K562 (cell line): ENCODE results near the gene CALB2.

Source experiments
- CBX5 ChIP-seq: IDR thresholded peaks from 2 replicates; pipeline ENCODE4 v1.6.1; 2014; ENCODE audit warnings: low read depth, borderline replicate concordance
- ERF ChIP-seq: fragments of 450-650 bp; formaldehyde crosslinking; IDR thresholded peaks from 2 replicates; pipeline ENCODE4 v1.4.0; 2020; ENCODE audit warnings: mild to moderate bottlenecking, mixed read lengths
- JUNB ChIP-seq: fragments of 450-650 bp; formaldehyde crosslinking; conservative IDR thresholded peaks from 2 replicates; pipeline ENCODE4 v1.4.0; 2020; ENCODE audit warnings: mild to moderate bottlenecking
- KAT2B ChIP-seq: IDR thresholded peaks from one replicate; pipeline ENCODE4 v1.6.1; 2012; ENCODE audit warnings: low read depth, mild to moderate bottlenecking, control low read depth, inconsistent platforms, low read length, moderate library complexity
- MYC ChIP-seq, 2 experiments: fragments of 250-450 bp in 1 of 2; sonication (Bioruptor Pico) in 1 of 2; IDR thresholded peaks; 2 replicates each; pipeline versions ENCODE4 v1.5.1 to v1.6.1; 2012 to 2021; ENCODE audit warnings: low read depth in 2 of 2, borderline replicate concordance in 1 of 2, improper control_type of control experiment in 1 of 2, low read length in 1 of 2, mild to moderate bottlenecking in 1 of 2, moderate library complexity in 1 of 2
- SUPT5H ChIP-seq: fragments of 450-650 bp; IDR thresholded peaks from 2 replicates; pipeline ENCODE4 v1.6.1; 2016
- ZNF23 ChIP-seq: fragments of 250-450 bp; sonication (Bioruptor Pico); IDR thresholded peaks from 2 replicates; pipeline ENCODE4 v1.4.0; 2020; ENCODE audit warnings: mild to moderate bottlenecking
- ZNF354B ChIP-seq: fragments of 250-450 bp; sonication (Bioruptor Pico); IDR thresholded peaks from 2 replicates; pipeline ENCODE4 v1.4.0; 2020
- ZNF384 ChIP-seq: IDR thresholded peaks from 2 replicates; pipeline ENCODE4 v1.6.1; 2012; ENCODE audit warnings: low read depth, low read length, improper control_type of control experiment
- ZNF431 ChIP-seq: sonication (generic); formaldehyde crosslinking; IDR thresholded peaks from 2 replicates; pipeline ENCODE4 v1.8.0; 2022; ENCODE audit warnings: mild to moderate bottlenecking, missing genetic modification reagents
- ZSCAN29 ChIP-seq: fragments of 450-650 bp; IDR thresholded peaks from 2 replicates; pipeline ENCODE4 v1.6.1; 2017
- TF ChIP-seq, protein P1 (sequence below), 3 experiments: IDR thresholded peaks in 2 of 3; conservative IDR thresholded peaks in 1 of 3; 2 replicates each; pipeline ENCODE4 v1.5.1; 2011 to 2012; ENCODE audit warnings: low read length in 3 of 3, mild to moderate bottlenecking in 3 of 3, control low read depth in 2 of 3, improper control_type of control experiment in 1 of 3, inconsistent platforms in 1 of 3, low read depth in 1 of 3, mixed read lengths in 1 of 3, moderate library complexity in 1 of 3; ENCODE audit not compliant: insufficient read depth in 2 of 3

DNA sequence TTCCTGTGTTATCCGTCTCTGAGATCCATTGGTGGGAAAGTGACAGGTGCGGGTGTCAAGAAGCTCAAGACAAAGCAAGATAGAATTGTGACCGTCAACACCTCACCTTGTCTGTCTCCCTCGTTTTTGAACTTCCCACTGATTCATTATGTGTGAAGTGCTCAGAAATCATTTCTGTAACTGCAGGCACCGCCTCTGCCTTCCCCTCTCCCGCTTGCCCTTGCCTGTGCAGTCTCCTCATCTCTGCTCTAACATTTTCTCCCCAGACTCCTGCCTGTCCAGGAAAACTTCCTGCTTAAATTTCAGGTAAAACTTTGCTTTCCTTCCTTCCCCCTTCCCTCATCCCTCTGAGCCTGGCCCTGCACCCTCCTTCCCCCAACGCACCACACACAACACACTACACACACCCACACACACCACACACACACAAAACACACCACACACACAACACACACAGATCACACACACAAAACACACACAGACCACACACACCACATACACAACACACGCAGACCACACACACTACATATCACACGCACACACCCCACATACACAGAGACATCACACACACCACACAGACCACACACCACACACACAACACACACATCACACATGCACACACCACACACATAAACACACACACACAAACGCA is 25.7 kb downstream of the CALB2 start:
- TF ChIP-seq ERF (CRISPR knock-in tag) (no peak), SUPT5H (no peak), ZNF384 (no peak), KAT2B (no peak), ZNF431 (no peak), CBX5 (no peak), ZNF23 (no peak), ZNF354B (CRISPR knock-in tag) (no peak), MYC (IDR thresholded peaks at IDR 0.05; ENCODE audit: low read depth, low read length) (no peak), MYC (CRISPR knock-in tag; IDR thresholded peaks at IDR 0.05; ENCODE audit: borderline replicate concordance, low read depth) (no peak), JUNB (CRISPR knock-in tag) (no peak), ZSCAN29 (no peak)
- TF ChIP-seq, protein P1, sequence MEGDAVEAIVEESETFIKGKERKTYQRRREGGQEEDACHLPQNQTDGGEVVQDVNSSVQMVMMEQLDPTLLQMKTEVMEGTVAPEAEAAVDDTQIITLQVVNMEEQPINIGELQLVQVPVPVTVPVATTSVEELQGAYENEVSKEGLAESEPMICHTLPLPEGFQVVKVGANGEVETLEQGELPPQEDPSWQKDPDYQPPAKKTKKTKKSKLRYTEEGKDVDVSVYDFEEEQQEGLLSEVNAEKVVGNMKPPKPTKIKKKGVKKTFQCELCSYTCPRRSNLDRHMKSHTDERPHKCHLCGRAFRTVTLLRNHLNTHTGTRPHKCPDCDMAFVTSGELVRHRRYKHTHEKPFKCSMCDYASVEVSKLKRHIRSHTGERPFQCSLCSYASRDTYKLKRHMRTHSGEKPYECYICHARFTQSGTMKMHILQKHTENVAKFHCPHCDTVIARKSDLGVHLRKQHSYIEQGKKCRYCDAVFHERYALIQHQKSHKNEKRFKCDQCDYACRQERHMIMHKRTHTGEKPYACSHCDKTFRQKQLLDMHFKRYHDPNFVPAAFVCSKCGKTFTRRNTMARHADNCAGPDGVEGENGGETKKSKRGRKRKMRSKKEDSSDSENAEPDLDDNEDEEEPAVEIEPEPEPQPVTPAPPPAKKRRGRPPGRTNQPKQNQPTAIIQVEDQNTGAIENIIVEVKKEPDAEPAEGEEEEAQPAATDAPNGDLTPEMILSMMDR (IDR thresholded peaks at IDR 0.05 in 2 of 3, conservative IDR thresholded peaks at IDR 0.05 in 1 of 3; ENCODE audit: insufficient read depth in 2 of 3, low read depth in 1 of 3, low read length in 3 of 3) = no peak
